SIG-M5 treated with dmso at 0.1 percent for 504 hours (cell line): Measurements from ENCODE around the gene SLC27A6.
"Not testable (repeated sequence)": the region's sequence is repeated elsewhere in the genome, so short reads cannot be mapped to it uniquely, and the experiment has no call there.

Experiments
- DNase-seq: peaks from one replicate; lab custom pipeline; 2025; ENCODE audit not compliant: unreplicated experiment; lab: John Stamatoyannopoulos, UW

The SLC27A6 gene

GRCh38 chr5:128965011-128965637 is at the start of gene SLC27A6:
SLC27A6 (plus strand) TSS chr5:128965488; CDS start chr5:128966138, 650 bp downstream.
- no peak for DNase-seq

GRCh38 chr5:128919542-128919941 is 45.7 kb upstream of the SLC27A6 start:
- DNase-seq: no peak

GRCh38 chr5:128920345-128921215 is 44.7 kb upstream of the SLC27A6 start:
- DNase-seq: no peak

GRCh38 chr5:128924299-128924698 is 41.0 kb upstream of the SLC27A6 start:
- no peak for DNase-seq

- DNase-seq: no peak
Observed at GRCh38 chr5:128925973-128926372, 39.3 kb upstream of the SLC27A6 start.

GRCh38 chr5:128927644-128928043 is 37.6 kb upstream of the SLC27A6 start:
- DNase-seq: peak; percentile 53

- not testable (repeated sequence) for DNase-seq
Observed at GRCh38 chr5:128932232-128932631, 33.1 kb upstream of the SLC27A6 start.

GRCh38 chr5:128943100-128943499 is 22.2 kb upstream of the SLC27A6 start:
- not testable (repeated sequence) for DNase-seq

- DNase-seq: peak; percentile 4
Observed at GRCh38 chr5:128949847-128950546, 15.3 kb upstream of the SLC27A6 start.

GRCh38 chr5:128951301-128951700 is 14.0 kb upstream of the SLC27A6 start:
- not testable (repeated sequence) for DNase-seq

GRCh38 chr5:128956164-128956563 is 9.1 kb upstream of the SLC27A6 start:
- no peak for DNase-seq

- no peak for DNase-seq
Observed at GRCh38 chr5:128962211-128962610, 3.1 kb upstream of the SLC27A6 start.

- DNase-seq: no peak
Observed at GRCh38 chr5:128965638-128966302, 482 bp downstream of the SLC27A6 start.

GRCh38 chr5:128966375-128966774 is 1.1 kb downstream of the SLC27A6 start:
- no peak for DNase-seq

- DNase-seq: no peak
Observed at GRCh38 chr5:128966846-128967245, 1.6 kb downstream of the SLC27A6 start.

- no peak for DNase-seq
Observed at GRCh38 chr5:128973244-128973643, 8.0 kb downstream of the SLC27A6 start.

GRCh38 chr5:128974567-128974966 is 9.3 kb downstream of the SLC27A6 start:
- DNase-seq: no peak

GRCh38 chr5:128979761-128980160 is 14.5 kb downstream of the SLC27A6 start:
- DNase-seq: no peak

GRCh38 chr5:128980917-128981316 is 15.6 kb downstream of the SLC27A6 start:
- DNase-seq: no peak

- DNase-seq: no peak
Observed at GRCh38 chr5:128984480-128984879, 19.2 kb downstream of the SLC27A6 start.

- no peak for DNase-seq
Observed at GRCh38 chr5:128988476-128988875, 23.2 kb downstream of the SLC27A6 start.
